Diencephalon (tissue), 1 donor: ENCODE results near the gene NARS2. TPM values are rescaled to one million over a fixed set of nuclear protein-coding genes. Genes with fewer than 3 reads are reported as not detected.

ENCODE experiments used
- small RNA-seq: library from RNA; depleted of rRNA; stranded (forward); fragments of <200 nt; gene quantifications from one replicate; pipeline ENCODE3, GENCODE V24; 2014
- total RNA-seq: library from RNA; depleted of rRNA; stranded (reverse); fragments of >200 nt; gene quantifications from one replicate; pipeline ENCODE4 v1.2.3, GENCODE V29; 2014

Gene NARS2, protein sequence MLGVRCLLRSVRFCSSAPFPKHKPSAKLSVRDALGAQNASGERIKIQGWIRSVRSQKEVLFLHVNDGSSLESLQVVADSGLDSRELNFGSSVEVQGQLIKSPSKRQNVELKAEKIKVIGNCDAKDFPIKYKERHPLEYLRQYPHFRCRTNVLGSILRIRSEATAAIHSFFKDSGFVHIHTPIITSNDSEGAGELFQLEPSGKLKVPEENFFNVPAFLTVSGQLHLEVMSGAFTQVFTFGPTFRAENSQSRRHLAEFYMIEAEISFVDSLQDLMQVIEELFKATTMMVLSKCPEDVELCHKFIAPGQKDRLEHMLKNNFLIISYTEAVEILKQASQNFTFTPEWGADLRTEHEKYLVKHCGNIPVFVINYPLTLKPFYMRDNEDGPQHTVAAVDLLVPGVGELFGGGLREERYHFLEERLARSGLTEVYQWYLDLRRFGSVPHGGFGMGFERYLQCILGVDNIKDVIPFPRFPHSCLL
- 33.2 TPM for total RNA-seq

DNA sequence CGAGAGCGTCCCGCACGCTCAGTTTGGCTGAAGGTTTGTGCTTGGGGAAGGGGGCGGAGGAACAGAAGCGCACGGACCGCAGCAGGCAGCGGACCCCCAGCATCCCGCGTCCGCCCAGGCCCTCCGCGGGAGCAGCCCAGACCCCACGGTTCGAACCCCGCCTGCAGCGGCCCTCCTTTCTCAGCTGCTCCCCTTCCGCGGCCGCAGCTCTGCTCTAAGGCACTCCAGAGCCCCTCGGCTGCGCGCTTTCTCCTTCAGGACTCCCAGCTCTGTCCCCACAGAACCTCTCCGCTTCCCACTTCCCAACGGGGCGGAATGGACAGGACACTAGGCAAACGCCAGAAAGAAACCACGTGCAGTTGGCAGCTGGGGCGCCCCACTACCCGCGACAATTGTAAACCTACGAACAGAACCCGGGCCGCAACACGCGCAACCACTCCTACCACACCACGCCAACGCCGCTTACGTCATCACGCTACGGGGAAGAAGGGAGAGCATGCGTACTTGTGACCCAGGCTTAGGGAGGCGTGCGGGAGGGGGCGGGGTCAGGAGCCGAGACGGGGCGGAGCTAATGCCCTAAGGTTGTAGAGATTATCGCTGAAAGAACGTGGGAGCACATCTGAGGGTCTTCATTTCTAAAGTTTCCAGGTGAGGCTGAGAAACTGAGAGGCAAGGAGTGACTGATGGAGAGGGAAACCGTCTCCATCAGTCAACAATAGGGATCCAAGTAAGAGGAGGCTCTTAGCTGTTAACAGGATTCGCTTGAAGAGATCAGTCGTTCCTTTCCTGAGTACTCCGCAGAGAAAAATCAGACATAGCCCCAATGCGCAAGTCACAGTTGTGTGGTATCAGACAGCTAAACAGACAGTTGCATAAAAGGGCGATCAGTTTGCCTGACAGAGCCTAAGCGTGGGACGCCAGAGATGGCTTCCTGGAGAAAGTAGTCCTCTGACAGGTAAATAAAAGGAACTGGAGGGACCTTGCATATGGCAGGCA lies at the start of gene NARS2:
TSS of gene NARS2 (minus strand) at position 479 of the 996 bp plus-strand sequence. CDS start at position 103, 376 bp downstream.

DNA sequence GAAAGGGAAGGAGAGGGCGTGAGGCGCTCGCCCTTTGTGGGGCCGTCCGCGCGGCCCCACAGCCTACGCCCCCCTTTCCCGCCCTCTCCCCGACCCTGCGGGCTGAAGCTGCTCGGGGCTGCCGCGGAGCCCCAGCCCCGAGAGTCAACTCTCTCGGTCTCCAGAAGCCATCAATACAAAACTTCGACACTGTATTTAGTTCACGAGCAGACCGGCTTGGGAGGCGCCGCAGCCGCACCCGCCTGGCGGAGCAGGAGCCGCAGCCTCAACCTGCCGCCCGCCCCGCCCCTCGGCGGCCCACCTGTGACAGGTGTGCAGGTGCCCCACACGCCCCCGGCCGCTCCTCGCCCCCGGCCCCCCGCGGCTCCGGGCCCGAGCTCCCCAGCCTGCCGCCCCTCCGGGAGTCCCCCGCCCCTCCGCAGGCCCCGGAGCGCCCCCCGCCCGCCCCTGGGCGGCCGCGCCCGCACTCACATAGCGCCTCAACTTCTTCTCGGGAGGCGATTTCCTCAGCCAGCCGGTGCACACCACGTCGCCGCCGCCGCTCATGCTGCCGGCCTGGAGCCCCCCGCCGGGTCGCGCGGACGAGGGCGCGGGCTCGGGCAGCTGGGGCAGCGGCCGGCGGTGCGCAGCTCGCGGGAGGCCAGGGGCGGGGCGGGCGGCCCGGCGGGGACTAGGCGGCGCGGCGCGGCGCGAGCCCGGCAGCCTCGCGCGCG lies 157.3 kb downstream of the NARS2 start, which contains the start of gene GAB2:
TSS of gene GAB2 (minus strand) at position 646 of the 713 bp plus-strand sequence. CDS start at position 546, 100 bp downstream.

Small RNA genes within 50 kb of the gene (small RNA-seq; reads per million reads assigned to genes)
- gene RNU6-311P, result not detected

Other genes starting within 250 kb of the NARS2 start
- gene GAB2, start 157.0 kb downstream of the NARS2 start, total RNA-seq, result 23.1 TPM